GM12878 (cell line): ENCODE measurements around the gene SLC2A9. TPM values are rescaled to one million over a fixed set of nuclear protein-coding genes. Genes with fewer than 3 reads are reported as not detected.
"Not testable (repeated sequence)": the region's sequence is repeated elsewhere in the genome, so short reads cannot be mapped to it uniquely, and the experiment has no call there.

ENCODE experiments used
- ATAC-seq: fragments of 200-7000 bp; cut with Tn5 transposase; 3 replicates; pipeline ENCODE4 v1.9.1; 2020; ENCODE audit warnings: mild to moderate bottlenecking, moderate library complexity
- BruUV-seq: library from RNA; stranded (reverse); fragments of 400-500 nt; replicated peaks from 2 replicates; lab custom pipeline; 2021; lab: Mats Ljungman, UMichigan
- CTCF ChIA-PET: fragments of 300-600 bp; sonication (Branson Sonifier 250); formaldehyde crosslinking; extraction: SDS; loops from one replicate; lab custom pipeline; 2021; ENCODE audit warnings: inconsistent platforms; lab: Yijun Ruan, JAX
- POLR2A ChIA-PET: fragments of 350-600 bp; formaldehyde crosslinking; extraction: SDS; loops from one replicate; lab custom pipeline; 2021; ENCODE audit warnings: inconsistent platforms; lab: Charles Lee
- RAD21 ChIA-PET: fragments of 300-600 bp; sonication (Branson Sonifier 250); formaldehyde crosslinking; loops from one replicate; lab custom pipeline; 2023; ENCODE audit warnings: antibody characterized with exemption; ENCODE audit not compliant: unreplicated experiment; lab: Charles Lee
- SMC1A ChIA-PET: fragments of 300-600 bp; sonication (Branson Sonifier 250); formaldehyde crosslinking; loops from one replicate; lab custom pipeline; 2023; ENCODE audit not compliant: unreplicated experiment, uncharacterized antibody; lab: Charles Lee
- DNase-seq: peaks from one replicate; pipeline ENCODE4 v3.0.0-alpha.2; 2011; ENCODE audit warnings: low read depth, low spot score
- FAIRE-seq: peaks from 3 replicates; lab custom pipeline; 2011; peaks lifted over from hg19 to GRCh38; lab: Jason Lieb, UNC
- H2AFZ ChIP-seq: 2 replicates; pipeline ENCODE4 v1.6.0; 2011; ENCODE audit warnings: low read depth, low read length, control low read depth; ENCODE audit not compliant: control insufficient read depth
- H3K27ac ChIP-seq: 2 replicates; pipeline ENCODE4 v1.5.1; 2011; ENCODE audit warnings: control low read depth; ENCODE audit not compliant: control insufficient read depth, insufficient read depth
- H3K27me3 ChIP-seq, 2 experiments: replicated peaks in 1 of 2; 2 replicates each; pipeline versions ENCODE4 v1.6.0 to v1.6.1; 2011; ENCODE audit warnings: low read length in 1 of 2; ENCODE audit not compliant: control insufficient read depth in 2 of 2, insufficient read depth in 2 of 2
- H3K36me3 ChIP-seq, 2 experiments: 2 replicates each; pipeline ENCODE4 v1.5.1; 2011; ENCODE audit warnings: low read length in 1 of 2; ENCODE audit not compliant: control insufficient read depth in 2 of 2, insufficient read depth in 2 of 2
- H3K4me1 ChIP-seq: 2 replicates; pipeline ENCODE4 v1.6.1; 2011; ENCODE audit warnings: mild to moderate bottlenecking, low read length, moderate library complexity, mixed read lengths; ENCODE audit not compliant: control insufficient read depth, insufficient read depth
- H3K4me2 ChIP-seq: 2 replicates; pipeline ENCODE4 v1.6.0; 2011; ENCODE audit warnings: control low read depth; ENCODE audit not compliant: control insufficient read depth, insufficient read depth
- H3K4me3 ChIP-seq: fragments of 200-600 bp; sonication (generic); 2 replicates; pipeline ENCODE4 v1.5.1; 2016
- H3K79me2 ChIP-seq: 2 replicates; pipeline ENCODE4 v1.6.0; 2011; ENCODE audit warnings: low read length; ENCODE audit not compliant: control insufficient read depth, insufficient read depth
- H3K9ac ChIP-seq: 2 replicates; pipeline ENCODE4 v1.8.0; 2011; ENCODE audit warnings: low read length, control low read depth, mixed read lengths; ENCODE audit not compliant: control insufficient read depth, insufficient read depth
- H3K9me3 ChIP-seq: replicated peaks from 3 replicates; pipeline ENCODE4 v1.5.1; 2011; ENCODE audit warnings: mild to moderate bottlenecking, low read length; ENCODE audit not compliant: control insufficient read depth, insufficient read depth
- H4K20me1 ChIP-seq: 2 replicates; pipeline ENCODE4 v1.6.0; 2011; ENCODE audit not compliant: control insufficient read depth, insufficient read depth
- CEBPZ ChIP-seq: fragments of 150-350 bp; IDR thresholded peaks from 2 replicates; pipeline ENCODE4 v1.6.1; 2016; ENCODE audit warnings: low read depth, low read length
- CREB1 ChIP-seq: IDR thresholded peaks from 2 replicates; pipeline ENCODE4 v1.6.1; 2012; ENCODE audit warnings: low read depth, mild to moderate bottlenecking, inconsistent platforms
- HDGF ChIP-seq: fragments of 450-650 bp; IDR thresholded peaks from 2 replicates; pipeline ENCODE4 v1.6.1; 2016; ENCODE audit warnings: antibody characterized with exemption
- POLR2AphosphoS5 ChIP-seq: IDR thresholded peaks from 2 replicates; pipeline ENCODE4 v1.6.1; 2011; ENCODE audit warnings: mild to moderate bottlenecking, low read length, inconsistent platforms
- SREBF2 ChIP-seq: IDR thresholded peaks from 2 replicates; pipeline ENCODE4 v1.6.1; 2012; ENCODE audit warnings: mild to moderate bottlenecking, low read length
- ZNF687 ChIP-seq: fragments of 450-650 bp; IDR thresholded peaks from 2 replicates; pipeline ENCODE4 v1.6.1; 2017; ENCODE audit warnings: mild to moderate bottlenecking, moderate library complexity
- WGBS: methylation state at CpG from one replicate; pipeline ENCODE4 v1.1.6; 2016; ENCODE audit warnings: low lambda C conversion rate; ENCODE audit not compliant: insufficient replicate concordance, insufficient coverage; ENCODE audit errors: missing lambda C conversion rate; 5-methylcytosine and 5-hydroxymethylcytosine counted together
- in situ Hi-C: fragments of 300-500 bp; cut with MboI; formaldehyde crosslinking; loops from 9 replicates; pipeline ENCODE4 v1.14.3; 2018; ENCODE audit warnings: mixed read lengths
- intact Hi-C: fragments of 100-400 bp; cut with micrococcal nuclease; formaldehyde crosslinking; loops from one replicate; pipeline ENCODE4 v1.14.2; 2022; ENCODE audit not compliant: unreplicated experiment
- polyA plus RNA-seq, 11 experiments: library from polyadenylated mRNA; depleted of rRNA in 4 of 11; unstranded in 6 of 11; stranded (reverse) in 5 of 11; fragments of >200 nt; fragmentation: Nextera tagmentation in 4 of 11; fragmentation: Illumina TruSeq in 1 of 11; extraction: Ambion mirVana in 4 of 11; extraction: Trizol in 1 of 11; gene quantifications; 1 replicate in 1 of 11; 2 replicates in 10 of 11; pipeline versions ENCODE4 v1.2.1 to v1.2.3, GENCODE V29; 2011 to 2016; ENCODE audit warnings: inconsistent platforms in 2 of 11, missing spikeins in 2 of 11, low read depth in 1 of 11
- total RNA-seq, 4 experiments: library from RNA; depleted of rRNA in 3 of 4; stranded (reverse); fragments of >200 nt in 3 of 4; fragmentation: Illumina TruSeq in 1 of 4; extraction: Trizol in 1 of 4; gene quantifications; 2 replicates each; pipeline versions ENCODE4 v1.2.1 to v1.2.3, GENCODE V29; 2013 to 2021

The SLC2A9 gene
- total and polyA plus RNA-seq, 10 of the 15 experiments (the other 5 are each of a cell fraction or from before 2014, with no cell fraction given): 0.28 to 2.8 (median 1.2) TPM

- H3K4me1 ChIP-seq: peaks cover 5% of the 10 kb centered on the region
- ChIA-PET RAD21 (no interaction called here), CTCF (no interaction called here), SMC1A (no interaction called here), POLR2A (no interaction called here)
- H3K27me3 ChIP-seq: no peaks in the 10 kb centered on the region
- no peak overlapping the region for H3K4me3 ChIP-seq
- FAIRE-seq: no peak
- H3K36me3 ChIP-seq: no peaks in the 10 kb centered on the region
- intact Hi-C loops: no loop called here
- 57% methylated on average over 6 of the region's 6 CpGs for WGBS
- no peak overlapping the region for H3K4me2 ChIP-seq
- in situ Hi-C loops: no loop called here
- TF ChIP-seq CEBPZ (no peak), ZNF687 (no peak), CREB1 (no peak), POLR2AphosphoS5 (no peak), HDGF (no peak), SREBF2 (no peak)
- H4K20me1 ChIP-seq: no peaks in the 10 kb centered on the region
- DNase-seq: no peak
- BruUV-seq: no TSS peak
- H3K27ac ChIP-seq: no peak overlapping the region
- H3K9ac ChIP-seq: no peak overlapping the region
- ATAC-seq: no peak
- no peaks in the 10 kb centered on the region for H3K79me2 ChIP-seq
- H3K9me3 ChIP-seq: no peaks in the 10 kb centered on the region; the same call in 2 of the 3 replicates
- no peak overlapping the region for H2AFZ ChIP-seq
Measured at GRCh38 chr4:9983211-9983610, 38.1 kb downstream of the SLC2A9 start.

GRCh38 chr4:9981899-9982298 lies 39.4 kb downstream of the SLC2A9 start:
- H3K9me3 ChIP-seq, H3K4me1 ChIP-seq, H2AFZ ChIP-seq, H3K27me3 ChIP-seq, DNase-seq, in situ Hi-C loops, BruUV-seq, intact Hi-C loops, H3K4me2 ChIP-seq, H3K27ac ChIP-seq, H3K79me2 ChIP-seq, H3K36me3 ChIP-seq, H3K4me3 ChIP-seq, H4K20me1 ChIP-seq, ATAC-seq, H3K9ac ChIP-seq, FAIRE-seq, RAD21 ChIA-PET: not testable (repeated sequence)
- ChIA-PET SMC1A (interaction anchor here (0.9 kb wide), 1 partner anchor 19 kb away, joined by 3 read pairs; no protein-coding TSS in a partner anchor), CTCF (interaction anchor here (1.3 kb wide), 1 partner anchor 21 kb away, joined by 3 read pairs; no protein-coding TSS in a partner anchor), POLR2A (interaction anchor here (0.7 kb wide), 2 partner anchors 34 to 154 kb away, joined by 3 to 4 read pairs; no protein-coding TSS in a partner anchor)
- WGBS: 70% methylated on average over 14 of the region's 14 CpGs
